Measurements from ENCODE around the gene ENO4. TPM values are rescaled to one million over a fixed set of nuclear protein-coding genes. Genes with fewer than 3 reads are reported as not detected.

The ENO4 gene
- polyA plus RNA-seq, 2 donors, result 0.04 to 0.07 TPM

DNA sequence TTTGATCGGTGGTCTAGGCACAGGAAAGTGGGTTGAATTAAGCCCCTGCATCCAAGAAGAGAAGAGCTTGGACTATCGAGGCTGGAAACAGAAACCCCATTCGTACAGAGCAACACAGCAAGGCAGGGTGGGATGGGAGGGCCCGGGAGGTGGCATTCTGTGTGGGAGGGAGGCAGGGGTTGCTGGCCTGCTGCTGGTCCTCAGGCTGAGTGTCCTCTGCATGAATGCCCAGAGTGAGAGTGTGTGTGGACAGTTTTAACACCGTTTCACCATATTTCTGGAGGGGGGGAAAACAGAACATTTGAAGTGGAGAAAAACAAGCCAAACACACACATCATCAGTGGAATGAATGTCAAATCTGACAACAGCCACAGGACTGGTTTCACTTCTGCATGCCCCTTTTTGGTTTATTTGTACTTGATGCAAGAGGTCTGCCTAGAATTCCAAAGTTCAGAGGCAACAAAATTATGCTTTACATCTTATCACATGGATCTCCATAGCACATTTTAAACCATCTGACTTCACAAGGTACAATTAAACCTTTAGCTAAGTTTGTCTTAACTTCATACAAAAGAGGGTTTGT is 11.1 kb upstream of the ENO4 start:
- 67 to 76% methylated on average over 5 of the region's 5 CpGs for WGBS, 2 donors
- H3K27me3 ChIP-seq (ENCODE audit: control insufficient read depth in 1 of 2, insufficient read depth in 2 of 2, low read length in 2 of 2), result no peaks in the 10 kb centered on the region
- peaks cover 0 to 2% of the 10 kb centered on the region in 2 donors for H3K4me1 ChIP-seq (ENCODE audit: control insufficient read depth in 2 of 2, insufficient read depth in 2 of 2, low read length in 1 of 2)
- H3K9me3 ChIP-seq (ENCODE audit: control insufficient read depth in 2 of 2, insufficient read depth in 1 of 2, low read depth in 1 of 2, low read length in 1 of 2), result no peaks in the 10 kb centered on the region
- no peaks in the 10 kb centered on the region for H3K36me3 ChIP-seq (ENCODE audit: control insufficient read depth in 2 of 2, insufficient read depth in 2 of 2, low read length in 1 of 2)
- no peak overlapping the region for H3K4me3 ChIP-seq (ENCODE audit: low read depth in 1 of 2, low read length in 2 of 2)
- no peak overlapping the region for H3K27ac ChIP-seq (ENCODE audit: low read depth in 2 of 2, low read length in 1 of 2)

DNA sequence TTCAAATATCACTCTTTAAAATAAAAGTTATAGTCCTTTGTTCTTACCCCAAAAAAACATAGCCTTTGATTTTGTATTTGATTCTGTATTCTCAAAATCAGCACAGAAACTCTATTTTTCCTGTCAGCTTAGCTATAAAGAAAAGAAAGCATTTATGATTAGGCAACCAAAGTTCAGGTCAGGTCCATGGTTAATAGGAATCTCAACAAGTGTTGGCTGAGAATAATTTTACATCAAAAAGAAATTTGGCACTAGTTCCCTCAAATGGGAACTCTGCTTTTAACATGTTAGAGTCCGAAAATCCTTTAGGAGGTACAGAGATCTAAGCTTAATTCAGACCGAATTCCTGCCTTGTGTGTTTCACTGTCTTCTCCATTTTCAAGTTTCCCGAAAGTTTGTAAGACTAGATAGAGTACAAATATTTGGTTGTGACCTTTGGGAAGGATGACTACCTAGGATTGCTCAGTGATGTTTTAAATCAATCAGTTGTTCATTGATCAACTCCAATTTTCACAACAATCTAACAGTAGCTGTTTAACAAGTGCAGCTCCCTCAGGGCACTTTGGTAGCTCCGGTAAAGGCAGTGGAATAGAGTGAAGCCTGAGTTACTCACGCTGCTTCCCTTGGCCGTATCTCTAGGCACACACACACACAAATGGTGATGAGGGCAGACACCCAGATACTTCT is 8.8 kb upstream of the ENO4 start:
- WGBS, 2 donors, result 89 to 92% methylated on average over 6 of the region's 6 CpGs
- H3K4me1 ChIP-seq (ENCODE audit: control insufficient read depth in 2 of 2, insufficient read depth in 2 of 2, low read length in 1 of 2), result peaks cover 0 to 2% of the 10 kb centered on the region in 2 donors
- H3K27me3 ChIP-seq (ENCODE audit: control insufficient read depth in 1 of 2, insufficient read depth in 2 of 2, low read length in 2 of 2), result no peaks in the 10 kb centered on the region
- H3K9me3 ChIP-seq (ENCODE audit: control insufficient read depth in 2 of 2, insufficient read depth in 1 of 2, low read depth in 1 of 2, low read length in 1 of 2), result no peaks in the 10 kb centered on the region
- H3K36me3 ChIP-seq (ENCODE audit: control insufficient read depth in 2 of 2, insufficient read depth in 2 of 2, low read length in 1 of 2), result no peaks in the 10 kb centered on the region
- no peak overlapping the region for H3K4me3 ChIP-seq (ENCODE audit: low read depth in 1 of 2, low read length in 2 of 2)
- no peak overlapping the region for H3K27ac ChIP-seq (ENCODE audit: low read depth in 2 of 2, low read length in 1 of 2)

DNA sequence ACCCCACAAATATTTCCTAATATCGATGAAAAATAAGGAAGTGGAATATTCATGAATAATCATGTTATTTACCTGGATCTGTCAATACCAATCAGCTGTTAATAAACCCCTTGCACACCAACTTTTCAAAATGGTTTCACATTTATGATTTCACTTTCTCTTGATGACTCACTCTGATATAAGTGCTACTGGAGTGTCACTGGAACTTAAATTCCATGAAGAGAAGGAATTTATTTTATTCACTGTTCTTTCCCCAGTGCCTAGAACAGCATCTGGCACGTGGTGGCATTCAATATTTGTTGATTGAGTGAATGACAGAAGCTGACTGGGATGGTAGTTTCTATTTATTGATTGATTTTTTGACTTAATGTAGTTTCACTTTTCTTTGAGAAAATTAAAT is 3.5 kb upstream of the ENO4 start:
- Histone ChIP-seq H3K4me1 (ENCODE audit: control insufficient read depth in 2 of 2, insufficient read depth in 2 of 2, low read length in 1 of 2) (peaks cover 0 to 5% of the 10 kb centered on the region in 2 donors), H3K9me3 (ENCODE audit: control insufficient read depth in 2 of 2, insufficient read depth in 1 of 2, low read depth in 1 of 2, low read length in 1 of 2) (no peaks in the 10 kb centered on the region), H3K27ac (ENCODE audit: low read depth in 2 of 2, low read length in 1 of 2) (no peak overlapping the region), H3K4me3 (ENCODE audit: low read depth in 1 of 2, low read length in 2 of 2) (no peak overlapping the region), H3K36me3 (ENCODE audit: control insufficient read depth in 2 of 2, insufficient read depth in 2 of 2, low read length in 1 of 2) (no peaks in the 10 kb centered on the region), H3K27me3 (ENCODE audit: control insufficient read depth in 1 of 2, insufficient read depth in 2 of 2, low read length in 2 of 2) (no peaks in the 10 kb centered on the region)
- WGBS, 2 donors, result 66 to 69% methylated on average over 2 of the region's 2 CpGs

DNA sequence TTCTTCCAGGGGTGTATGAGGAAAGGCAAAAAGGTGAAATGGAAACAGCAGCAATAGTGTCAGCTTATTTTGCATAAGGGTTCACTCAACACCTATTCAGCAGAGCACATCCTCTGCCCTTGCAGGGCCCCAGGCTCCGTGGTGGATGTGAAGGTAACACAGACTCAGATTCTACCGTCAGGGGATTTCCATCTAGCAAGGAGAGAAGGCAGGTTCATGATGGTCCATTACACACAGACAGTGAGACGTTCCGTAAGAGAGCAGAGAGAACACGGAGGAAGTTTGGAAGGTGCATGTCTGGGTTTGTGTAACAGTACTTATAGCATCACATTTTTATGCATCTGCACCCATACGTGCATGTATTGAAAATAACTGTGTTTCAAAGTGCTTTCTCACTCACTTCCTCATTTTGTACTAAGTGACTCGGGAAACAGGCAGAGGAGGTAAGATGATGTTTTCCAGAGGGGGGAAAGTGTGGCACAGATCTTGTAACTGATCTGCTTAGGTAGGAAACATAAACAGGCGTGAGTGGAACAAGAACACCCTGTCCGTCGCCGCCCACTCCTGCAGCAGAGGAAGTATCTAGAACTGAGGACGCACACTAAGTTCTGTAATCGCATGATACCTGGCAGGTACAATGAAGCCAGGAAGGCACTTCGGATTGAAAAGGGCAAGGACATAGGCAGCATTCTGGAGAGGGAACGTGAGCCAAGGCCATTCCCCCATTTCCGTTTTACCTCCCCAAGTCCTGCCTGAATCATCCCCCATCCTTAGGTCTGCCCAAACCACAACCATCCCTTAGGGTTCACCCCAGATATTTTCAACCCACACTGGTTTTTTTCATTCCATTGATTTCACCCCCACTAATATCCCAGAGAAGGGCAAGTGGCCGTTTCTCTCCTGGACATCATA is 1.0 kb upstream of the ENO4 start:
- H3K9me3 ChIP-seq (ENCODE audit: control insufficient read depth in 2 of 2, insufficient read depth in 1 of 2, low read depth in 1 of 2, low read length in 1 of 2), result no peaks in the 10 kb centered on the region
- no peak overlapping the region for H3K27ac ChIP-seq (ENCODE audit: low read depth in 2 of 2, low read length in 1 of 2)
- H3K36me3 ChIP-seq (ENCODE audit: control insufficient read depth in 2 of 2, insufficient read depth in 2 of 2, low read length in 1 of 2), result no peaks in the 10 kb centered on the region
- H3K4me3 ChIP-seq (ENCODE audit: low read depth in 1 of 2, low read length in 2 of 2), result peak overlapping the region; percentile 61
- H3K4me1 ChIP-seq (ENCODE audit: control insufficient read depth in 2 of 2, insufficient read depth in 2 of 2, low read length in 1 of 2), result peaks cover 0 to 5% of the 10 kb centered on the region in 2 donors
- WGBS, 2 donors, result 45% methylated on average over 17 of the region's 17 CpGs
- H3K27me3 ChIP-seq (ENCODE audit: control insufficient read depth in 1 of 2, insufficient read depth in 2 of 2, low read length in 2 of 2), result no peaks in the 10 kb centered on the region

DNA sequence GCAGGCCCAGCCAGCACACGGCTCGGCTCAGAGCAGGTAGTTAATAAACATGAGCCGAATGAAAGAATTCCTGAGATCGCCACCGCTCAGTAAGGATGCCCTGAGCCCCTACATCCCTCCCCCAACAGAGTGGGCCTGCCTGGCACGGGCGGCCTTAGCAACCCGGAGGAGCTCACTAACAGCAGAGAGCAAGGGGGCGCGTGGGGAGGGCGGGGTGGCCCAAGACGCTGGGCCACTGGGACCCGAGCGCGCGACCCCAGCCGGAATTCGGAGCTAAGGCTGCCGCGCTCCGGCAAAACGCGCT is 403 bp upstream of the ENO4 start:
- no peak overlapping the region for H3K27ac ChIP-seq (ENCODE audit: low read depth in 2 of 2, low read length in 1 of 2)
- H3K4me3 ChIP-seq (ENCODE audit: low read depth in 1 of 2, low read length in 2 of 2), result peak overlapping the region; percentile 61
- H3K4me1 ChIP-seq (ENCODE audit: control insufficient read depth in 2 of 2, insufficient read depth in 2 of 2, low read length in 1 of 2), result peaks cover 0 to 5% of the 10 kb centered on the region in 2 donors
- WGBS, 2 donors, result 0 to 2% methylated on average over 23 of the region's 23 CpGs
- no peaks in the 10 kb centered on the region for H3K36me3 ChIP-seq (ENCODE audit: control insufficient read depth in 2 of 2, insufficient read depth in 2 of 2, low read length in 1 of 2)
- no peaks in the 10 kb centered on the region for H3K9me3 ChIP-seq (ENCODE audit: control insufficient read depth in 2 of 2, insufficient read depth in 1 of 2, low read depth in 1 of 2, low read length in 1 of 2)
- no peaks in the 10 kb centered on the region for H3K27me3 ChIP-seq (ENCODE audit: control insufficient read depth in 1 of 2, insufficient read depth in 2 of 2, low read length in 2 of 2)

DNA sequence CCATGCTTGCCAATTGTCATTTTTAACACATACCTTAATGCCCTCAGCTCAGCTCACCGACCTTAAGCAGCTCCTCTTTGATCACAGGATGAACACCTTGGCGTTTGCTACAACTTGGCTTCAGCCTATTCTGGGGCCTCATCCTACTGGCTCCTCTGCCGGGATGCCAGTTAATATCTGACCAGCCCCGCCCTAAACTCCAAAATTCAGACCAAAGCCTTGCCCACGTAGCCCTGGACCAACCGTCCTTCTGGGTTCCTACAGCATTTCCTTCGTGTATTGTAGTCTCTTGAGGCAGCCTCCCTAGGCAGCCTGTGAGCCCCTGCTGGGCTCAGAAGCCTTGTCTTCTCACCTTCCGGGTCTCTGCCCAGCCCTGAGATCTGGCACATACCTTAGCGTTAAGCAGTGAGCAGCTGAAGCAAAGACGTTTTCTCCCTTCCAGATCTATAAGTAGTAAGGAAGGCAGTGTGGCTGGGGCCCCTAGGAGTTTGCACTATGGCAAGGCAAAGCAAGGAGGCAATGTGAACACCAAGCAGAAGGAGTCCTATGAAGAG is 836 bp downstream of the ENO4 start:
- 25 to 28% methylated on average over 10 of the region's 10 CpGs for WGBS, 2 donors

DNA sequence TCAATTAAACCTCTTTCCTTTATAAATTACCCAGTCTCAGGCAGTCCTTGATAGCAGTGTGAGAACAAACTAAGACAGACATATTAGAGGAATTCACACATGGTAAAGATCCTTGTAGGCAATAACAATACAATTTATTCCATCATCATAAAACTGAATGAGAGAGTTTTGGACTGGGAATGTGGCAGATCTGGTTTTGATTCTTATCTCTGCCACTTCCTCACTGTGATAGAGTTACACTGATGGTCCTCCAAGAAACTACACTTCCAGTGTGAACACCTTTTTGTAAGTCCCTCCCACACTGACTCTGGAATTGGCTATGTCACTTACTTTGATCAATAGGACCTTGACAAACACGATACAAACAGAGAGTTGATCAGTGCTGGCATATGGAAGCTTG is 2.9 kb downstream of the ENO4 start:
- no peaks in the 10 kb centered on the region for H3K36me3 ChIP-seq (ENCODE audit: control insufficient read depth in 2 of 2, insufficient read depth in 2 of 2, low read length in 1 of 2)
- no peaks in the 10 kb centered on the region for H3K27me3 ChIP-seq (ENCODE audit: control insufficient read depth in 1 of 2, insufficient read depth in 2 of 2, low read length in 2 of 2)
- H3K4me1 ChIP-seq (ENCODE audit: control insufficient read depth in 2 of 2, insufficient read depth in 2 of 2, low read length in 1 of 2), result peaks cover 0 to 5% of the 10 kb centered on the region in 2 donors
- no peak overlapping the region for H3K27ac ChIP-seq (ENCODE audit: low read depth in 2 of 2, low read length in 1 of 2)
- no peak overlapping the region for H3K4me3 ChIP-seq (ENCODE audit: low read depth in 1 of 2, low read length in 2 of 2)
- 74 to 84% methylated on average over 1 of the region's 1 CpG for WGBS, 2 donors
- no peaks in the 10 kb centered on the region for H3K9me3 ChIP-seq (ENCODE audit: control insufficient read depth in 2 of 2, insufficient read depth in 1 of 2, low read depth in 1 of 2, low read length in 1 of 2)

More for the DNA sequence above, 836 bp downstream of the ENO4 start:
- Histone ChIP-seq H3K4me1 (ENCODE audit: control insufficient read depth in 2 of 2, insufficient read depth in 2 of 2, low read length in 1 of 2) (peaks cover 0 to 5% of the 10 kb centered on the region in 2 donors), H3K27me3 (ENCODE audit: control insufficient read depth in 1 of 2, insufficient read depth in 2 of 2, low read length in 2 of 2) (no peaks in the 10 kb centered on the region), H3K36me3 (ENCODE audit: control insufficient read depth in 2 of 2, insufficient read depth in 2 of 2, low read length in 1 of 2) (no peaks in the 10 kb centered on the region), H3K4me3 (ENCODE audit: low read depth in 1 of 2, low read length in 2 of 2) (peak overlapping the region; percentile 61), H3K27ac (ENCODE audit: low read depth in 2 of 2, low read length in 1 of 2) (peak overlapping the region in 1 of 2 donors; percentile 24), H3K9me3 (ENCODE audit: control insufficient read depth in 2 of 2, insufficient read depth in 1 of 2, low read depth in 1 of 2, low read length in 1 of 2) (no peaks in the 10 kb centered on the region)

DNA sequence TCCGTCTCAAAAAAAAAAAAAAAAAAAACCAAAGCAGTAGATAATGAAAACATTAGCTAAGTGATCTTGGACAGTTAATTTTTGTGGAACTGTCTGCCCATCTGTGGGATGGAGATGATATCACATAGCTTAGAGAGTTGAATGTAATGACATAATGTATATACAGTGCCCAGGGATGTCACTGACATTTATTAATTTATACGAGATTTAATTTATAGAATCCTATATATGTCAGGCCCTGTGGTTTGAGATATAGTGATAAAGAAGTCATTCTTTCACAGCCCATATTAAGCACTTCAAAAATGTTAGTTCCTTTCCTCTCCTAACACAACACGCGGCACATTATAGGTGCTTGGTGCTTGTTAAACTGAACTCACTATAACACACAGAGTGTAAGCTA is 4.0 kb downstream of the ENO4 start:
- Histone ChIP-seq H3K4me3 (ENCODE audit: low read depth in 1 of 2, low read length in 2 of 2) (no peak overlapping the region), H3K27ac (ENCODE audit: low read depth in 2 of 2, low read length in 1 of 2) (no peak overlapping the region), H3K4me1 (ENCODE audit: control insufficient read depth in 2 of 2, insufficient read depth in 2 of 2, low read length in 1 of 2) (peaks cover 0 to 5% of the 10 kb centered on the region in 2 donors), H3K36me3 (ENCODE audit: control insufficient read depth in 2 of 2, insufficient read depth in 2 of 2, low read length in 1 of 2) (no peaks in the 10 kb centered on the region), H3K9me3 (ENCODE audit: control insufficient read depth in 2 of 2, insufficient read depth in 1 of 2, low read depth in 1 of 2, low read length in 1 of 2) (no peaks in the 10 kb centered on the region), H3K27me3 (ENCODE audit: control insufficient read depth in 1 of 2, insufficient read depth in 2 of 2, low read length in 2 of 2) (no peaks in the 10 kb centered on the region)
- 93 to 94% methylated on average over 3 to 4 of the region's 4 CpGs for WGBS, 2 donors

DNA sequence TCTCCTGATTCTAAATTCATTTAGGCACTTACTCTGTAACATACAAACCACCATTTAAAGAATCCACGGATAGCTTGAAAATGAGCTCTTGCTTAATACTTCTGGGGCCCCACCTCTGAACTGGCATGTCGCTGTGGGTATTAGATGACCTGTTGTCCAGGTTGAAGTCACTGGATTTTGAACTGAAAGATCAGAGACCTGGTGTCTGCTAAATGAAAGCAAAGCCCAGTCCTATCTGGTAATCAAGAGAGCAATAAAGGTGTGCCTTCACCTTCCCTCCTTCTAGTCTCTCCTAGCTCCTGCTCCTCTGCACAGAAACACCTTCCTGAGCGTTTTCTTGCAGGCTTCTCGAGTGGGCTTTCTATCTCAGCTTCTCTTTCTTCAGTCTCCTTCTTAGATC is 4.4 kb downstream of the ENO4 start:
- H3K4me3 ChIP-seq (ENCODE audit: low read depth in 1 of 2, low read length in 2 of 2), result no peak overlapping the region
- no peak overlapping the region for H3K27ac ChIP-seq (ENCODE audit: low read depth in 2 of 2, low read length in 1 of 2)
- H3K27me3 ChIP-seq (ENCODE audit: control insufficient read depth in 1 of 2, insufficient read depth in 2 of 2, low read length in 2 of 2), result no peaks in the 10 kb centered on the region
- no peaks in the 10 kb centered on the region for H3K9me3 ChIP-seq (ENCODE audit: control insufficient read depth in 2 of 2, insufficient read depth in 1 of 2, low read depth in 1 of 2, low read length in 1 of 2)
- peaks cover 0 to 5% of the 10 kb centered on the region in 2 donors for H3K4me1 ChIP-seq (ENCODE audit: control insufficient read depth in 2 of 2, insufficient read depth in 2 of 2, low read length in 1 of 2)
- 80 to 85% methylated on average over 4 of the region's 4 CpGs for WGBS, 2 donors
- no peaks in the 10 kb centered on the region for H3K36me3 ChIP-seq (ENCODE audit: control insufficient read depth in 2 of 2, insufficient read depth in 2 of 2, low read length in 1 of 2)

All from esophagus (tissue), 2 donors.